HepG2 (cell line): ENCODE results near the gene ESYT1. TPM values are rescaled to one million over a fixed set of nuclear protein-coding genes. Genes with fewer than 3 reads are reported as not detected.

Experiments used
- ARID5B ChIP-seq: IDR thresholded peaks from 2 replicates; pipeline ENCODE4 v1.4.0; 2020; ENCODE audit warnings: mild to moderate bottlenecking, missing genetic modification reagents
- ARNT2 ChIP-seq: sonication (generic); formaldehyde crosslinking; IDR thresholded peaks from 2 replicates; pipeline ENCODE4 v1.8.0; 2022; ENCODE audit warnings: mild to moderate bottlenecking, low read depth, missing genetic modification reagents, moderate library complexity
- CEBPG ChIP-seq: IDR thresholded peaks from 2 replicates; pipeline ENCODE4 v1.6.1; 2016
- DNMT3B ChIP-seq: conservative IDR thresholded peaks from 2 replicates; pipeline ENCODE4 v1.6.1; 2016; ENCODE audit warnings: missing biosample characterization, control low read depth
- DPF2 ChIP-seq: sonication (generic); formaldehyde crosslinking; IDR thresholded peaks from 2 replicates; pipeline ENCODE4 v1.4.0; 2020; ENCODE audit warnings: mild to moderate bottlenecking, low read depth, missing genetic modification reagents, borderline replicate concordance
- GTF3A ChIP-seq: sonication (generic); formaldehyde crosslinking; conservative IDR thresholded peaks from 2 replicates; pipeline ENCODE4 v1.4.0; 2020; ENCODE audit warnings: mild to moderate bottlenecking, missing genetic modification reagents
- KAT7 ChIP-seq: IDR thresholded peaks from 2 replicates; pipeline ENCODE4 v1.6.1; 2018; ENCODE audit warnings: borderline replicate concordance, missing compliant biosample characterization
- KDM2A ChIP-seq: sonication (generic); formaldehyde crosslinking; IDR thresholded peaks from 2 replicates; pipeline ENCODE4 v1.4.0; 2020; ENCODE audit warnings: low read depth, missing genetic modification reagents, borderline replicate concordance
- MLLT10 ChIP-seq: sonication (generic); formaldehyde crosslinking; IDR thresholded peaks from 2 replicates; pipeline ENCODE4 v1.4.0; 2020; ENCODE audit warnings: missing genetic modification reagents
- PAF1 ChIP-seq: IDR thresholded peaks from 2 replicates; pipeline ENCODE4 v1.6.1; 2016; ENCODE audit warnings: missing genetic modification reagents, missing compliant biosample characterization
- SIN3A ChIP-seq: IDR thresholded peaks from 2 replicates; pipeline ENCODE4 v1.6.1; 2011; ENCODE audit warnings: low read depth, mild to moderate bottlenecking, control low read depth, low read length, borderline replicate concordance
- SRSF1 ChIP-seq: fragments of 200-400 bp; formaldehyde crosslinking; optimal IDR thresholded peaks from 2 replicates; pipeline ENCODE3; 2017; ENCODE audit warnings: mild to moderate bottlenecking, low read depth, low read length, moderate library complexity
- TERF1 ChIP-seq: sonication (generic); formaldehyde crosslinking; IDR thresholded peaks from 2 replicates; pipeline ENCODE4 v1.8.0; 2022; ENCODE audit warnings: mild to moderate bottlenecking, missing genetic modification reagents, moderate library complexity
- ZNF282 ChIP-seq: fragments of 450-650 bp; IDR thresholded peaks from 2 replicates; pipeline ENCODE4 v1.6.1; 2018; ENCODE audit not compliant: partially characterized antibody
- ZNF383 ChIP-seq: sonication (generic); formaldehyde crosslinking; IDR thresholded peaks from 2 replicates; pipeline ENCODE4 v1.4.0; 2020; ENCODE audit warnings: missing genetic modification reagents, mild to moderate bottlenecking, borderline replicate concordance
- ZNF562 ChIP-seq: sonication (generic); formaldehyde crosslinking; IDR thresholded peaks from 2 replicates; pipeline ENCODE4 v1.8.0; 2022; ENCODE audit warnings: missing genetic modification reagents, borderline replicate concordance
- ZSCAN22 ChIP-seq: sonication (generic); formaldehyde crosslinking; IDR thresholded peaks from 2 replicates; pipeline ENCODE4 v1.4.0; 2020; ENCODE audit warnings: mild to moderate bottlenecking, missing genetic modification reagents
- ZSCAN5A ChIP-seq: sonication (generic); formaldehyde crosslinking; IDR thresholded peaks from 2 replicates; pipeline ENCODE4 v1.8.0; 2022; ENCODE audit warnings: mild to moderate bottlenecking, missing genetic modification reagents, borderline replicate concordance
- polyA plus RNA-seq, 8 experiments: library from polyadenylated mRNA; depleted of rRNA in 3 of 8; stranded (reverse) in 7 of 8; unstranded in 1 of 8; fragments of >200 nt; fragmentation: Illumina TruSeq in 4 of 8; extraction: Trizol in 4 of 8; gene quantifications; 2 replicates each; pipeline versions ENCODE4 v1.2.1 to v1.2.3, GENCODE V29; 2011 to 2016; ENCODE audit warnings: low read depth in 4 of 8, missing spikeins in 1 of 8, mixed read lengths in 1 of 8; ENCODE audit not compliant: insufficient read depth in 1 of 8
- total RNA-seq, 5 experiments: library from RNA; depleted of rRNA; stranded (reverse); fragments of >200 nt; fragmentation: Illumina TruSeq; extraction: Trizol; gene quantifications; 2 replicates each; pipeline ENCODE4 v1.2.3, GENCODE V29; 2016; ENCODE audit warnings: low read depth in 1 of 5

Gene ESYT1
- total and polyA plus RNA-seq, 2 of the 13 experiments (the other 11 are each of a cell fraction or from before 2014, with no cell fraction given) = 66.9 to 71.0 TPM

- peak; percentile 92 for TF ChIP-seq ARNT2 (CRISPR knock-in tag)
- TF ChIP-seq PAF1 (CRISPR knock-in tag) = peak; percentile 99
- TF ChIP-seq GTF3A = no peak
- TF ChIP-seq ZSCAN5A (CRISPR knock-in tag) = peak; percentile 76; the same call in 1 of the 2 replicates
- peak; percentile 65 for TF ChIP-seq ARID5B (CRISPR knock-in tag)
- TF ChIP-seq CEBPG (CRISPR knock-in tag) = peak; percentile 44; the same call in 1 of the 2 replicates
- TF ChIP-seq ZNF383 (CRISPR knock-in tag) = no peak
- peak; percentile 22 for TF ChIP-seq SRSF1
- no peak for TF ChIP-seq ZNF282
- TF ChIP-seq ZSCAN22 = no peak
- no peak for TF ChIP-seq DPF2 (CRISPR knock-in tag)
- no peak for TF ChIP-seq ZNF562 (CRISPR knock-in tag)
- peak; percentile 73; the same call in 1 of the 2 replicates for TF ChIP-seq DNMT3B
- no peak for TF ChIP-seq MLLT10
- peak; percentile 79; the same call in 1 of the 2 replicates for TF ChIP-seq KAT7 (CRISPR knock-in tag)
- TF ChIP-seq SIN3A = peak; percentile 98
- peak; percentile 100 for TF ChIP-seq KDM2A
- no peak for TF ChIP-seq TERF1
These were observed 10.0 kb upstream of the ESYT1 start, which contains the start of gene ZC3H10 (continued) for GRCh38 chr12:56117778-56118687.
